SK-N-SH treated with all-trans-retinoic acid at 6 μM for 48 hours (cell line): ENCODE measurements around the gene GPR161.

Experiments
- ARNTL ChIP-seq: fragments of 450-650 bp; formaldehyde crosslinking; IDR thresholded peaks from 2 replicates; pipeline ENCODE4 v1.5.0; 2020; ENCODE audit warnings: low read depth, mild to moderate bottlenecking, moderate library complexity, borderline replicate concordance
- CREB5 ChIP-seq: fragments of 250-450 bp; sonication (Bioruptor Pico); IDR thresholded peaks from 2 replicates; pipeline ENCODE4 v1.5.1; 2020; ENCODE audit warnings: low read depth, mild to moderate bottlenecking, moderate library complexity
- CSDC2 ChIP-seq: fragments of 250-450 bp; sonication (Bioruptor Pico); IDR thresholded peaks from 2 replicates; pipeline ENCODE4 v1.5.0; 2020; ENCODE audit warnings: mild to moderate bottlenecking, moderate library complexity
- CSRNP3 ChIP-seq: fragments of 250-450 bp; sonication (Bioruptor Pico); IDR thresholded peaks from 2 replicates; pipeline ENCODE4 v1.5.1; 2021; ENCODE audit warnings: mild to moderate bottlenecking, moderate library complexity
- ESRRG ChIP-seq: fragments of 250-450 bp; sonication (Bioruptor Pico); IDR thresholded peaks from 2 replicates; pipeline ENCODE4 v1.6.1; 2021; ENCODE audit warnings: mild to moderate bottlenecking
- GLIS3 ChIP-seq: fragments of 250-450 bp; sonication (Bioruptor Pico); IDR thresholded peaks from 2 replicates; pipeline ENCODE4 v1.5.0; 2020; ENCODE audit warnings: mild to moderate bottlenecking, moderate library complexity
- PATZ1 ChIP-seq: fragments of 250-450 bp; sonication (Bioruptor Pico); IDR thresholded peaks from 2 replicates; pipeline ENCODE4 v1.8.0; 2020; ENCODE audit warnings: mild to moderate bottlenecking, moderate library complexity, borderline replicate concordance
- POU6F1 ChIP-seq: fragments of 250-450 bp; sonication (Bioruptor Pico); IDR thresholded peaks from 2 replicates; pipeline ENCODE4 v1.8.0; 2021; ENCODE audit warnings: low read depth, mild to moderate bottlenecking, moderate library complexity, borderline replicate concordance
- PPARA ChIP-seq: fragments of 250-450 bp; sonication (Bioruptor Pico); IDR thresholded peaks from 2 replicates; pipeline ENCODE4 v1.5.0; 2020; ENCODE audit warnings: mild to moderate bottlenecking, borderline replicate concordance
- RARB ChIP-seq: fragments of 250-450 bp; sonication (Bioruptor Pico); IDR thresholded peaks from 2 replicates; pipeline ENCODE4 v1.8.0; 2021; ENCODE audit warnings: mild to moderate bottlenecking, moderate library complexity
- TOX ChIP-seq: fragments of 250-450 bp; sonication (Bioruptor Pico); IDR thresholded peaks from 2 replicates; pipeline ENCODE4 v1.8.0; 2021; ENCODE audit warnings: mild to moderate bottlenecking, moderate library complexity, borderline replicate concordance

- TF ChIP-seq PATZ1 (CRISPR knock-in tag) (no peak), CSDC2 (no peak), CREB5 (CRISPR knock-in tag) (no peak), GLIS3 (no peak), ESRRG (CRISPR knock-in tag) (no peak), CSRNP3 (CRISPR knock-in tag) (no peak), ARNTL (CRISPR knock-in tag) (no peak), POU6F1 (CRISPR knock-in tag) (no peak), PPARA (CRISPR knock-in tag) (no peak), TOX (no peak), RARB (CRISPR knock-in tag) (no peak)
Measured at GRCh38 chr1:168106274-168106673, 30.5 kb downstream of the GPR161 start.
